ENCODE data around the gene ISLR.

Gene ISLR

GRCh38 chr15:74131628-74132413 is 41.7 kb upstream of the ISLR start:
- peaks cover 85% of the 10 kb centered on the region for H3K27me3 ChIP-seq (ENCODE audit: insufficient read depth, poor library complexity, severe bottlenecking)
- TF ChIP-seq SPI1 (IDR thresholded peaks at IDR 0.05; ENCODE audit: borderline replicate concordance, low read depth): no peak
- H3K27ac ChIP-seq (replicated peaks): no peak overlapping the region
- DNase-seq (ENCODE audit: low read depth in 1 of 2, low spot score in 1 of 2): no peak
- no peak overlapping the region for H3K4me3 ChIP-seq (replicated peaks; ENCODE audit: insufficient read depth, low read length)

- peaks cover 90% of the 10 kb centered on the region for H3K27me3 ChIP-seq (ENCODE audit: insufficient read depth, poor library complexity, severe bottlenecking)
Measured at GRCh38 chr15:74132681-74133651, 40.5 kb upstream of the ISLR start.

GRCh38 chr15:74133694-74134386 is 39.7 kb upstream of the ISLR start:
- Histone ChIP-seq H3K4me3 (replicated peaks; ENCODE audit: insufficient read depth, low read length) (no peak overlapping the region), H3K27me3 (ENCODE audit: insufficient read depth, poor library complexity, severe bottlenecking) (peaks cover 81% of the 10 kb centered on the region), H3K27ac (replicated peaks) (no peak overlapping the region)
- DNase-seq (ENCODE audit: low read depth in 1 of 2, low spot score in 1 of 2): no peak
- TF ChIP-seq GABPA (IDR thresholded peaks at IDR 0.05; ENCODE audit: low read depth): no peak
- no peak for TF ChIP-seq POLR2AphosphoS5 (IDR thresholded peaks at IDR 0.05; ENCODE audit: low read depth)
- TF ChIP-seq SPI1 (IDR thresholded peaks at IDR 0.05; ENCODE audit: borderline replicate concordance, low read depth): no peak
- no peak for TF ChIP-seq REST (IDR thresholded peaks at IDR 0.05; ENCODE audit: insufficient replicate concordance, low read depth)
- no peak for TF ChIP-seq CTCF (IDR thresholded peaks at IDR 0.05; ENCODE audit: insufficient read depth, low read length)

More at GRCh38 chr15:74132681-74133651, 40.5 kb upstream of the ISLR start:
- H3K27ac ChIP-seq (replicated peaks): no peak overlapping the region
- DNase-seq (ENCODE audit: low read depth in 1 of 2, low spot score in 1 of 2): no peak
- no peak overlapping the region for H3K4me3 ChIP-seq (replicated peaks; ENCODE audit: insufficient read depth, low read length)
- no peak for TF ChIP-seq REST (IDR thresholded peaks at IDR 0.05; ENCODE audit: insufficient replicate concordance, low read depth)
- no peak for TF ChIP-seq POLR2AphosphoS5 (IDR thresholded peaks at IDR 0.05; ENCODE audit: low read depth)
- no peak for TF ChIP-seq GABPA (IDR thresholded peaks at IDR 0.05; ENCODE audit: low read depth)
- TF ChIP-seq CTCF (IDR thresholded peaks at IDR 0.05; ENCODE audit: insufficient read depth, low read length): no peak

Measured in HL-60 (cell line).